Measurements from ENCODE around the gene SEC63. TPM values are rescaled to one million over a fixed set of nuclear protein-coding genes. Genes with fewer than 3 reads are reported as not detected.

SEC63 gene
- total RNA-seq, 8 experiments from 2014 or later: 24.3 to 113 (median 37.4) TPM

Other genes with a start within 250 kb of the SEC63 start
- gene SCML4, start 133.9 kb downstream of the SEC63 start, total RNA-seq: 1 to 10 TPM in 5 of 8 experiments, under 1 TPM in 3; 0.09 to 9.7 (median 3.6) TPM
- 100 to 1,000 TPM in 1 of 8 experiments, 10 to 100 TPM in 7; 13.7 to 189 (median 27.2) TPM for gene OSTM1, start 116.5 kb upstream of the SEC63 start, total RNA-seq
- gene NR2E1, start 207.8 kb upstream of the SEC63 start, total RNA-seq: 1 to 10 TPM in 3 of 8 experiments, under 1 TPM in 4, not detected in 1; 0.45 to 4.6 (median 0.87) TPM